HG03139 (cell line): ENCODE results near the gene MME.

Experiments used
- ATAC-seq: cut with Tn5 transposase; IDR thresholded peaks from one replicate; pipeline ENCODE4 v1.9.1; 2021; ENCODE audit not compliant: unreplicated experiment

MME gene

GRCh38 chr3:155231792-155232191 lies 151.7 kb downstream of the MME start:
- no peak for ATAC-seq

GRCh38 chr3:155232605-155233004 lies 152.5 kb downstream of the MME start:
- no peak for ATAC-seq

- no peak for ATAC-seq
Observed at GRCh38 chr3:155233213-155233612, 153.1 kb downstream of the MME start.
